A549 (cell line): ENCODE data around the gene USP11. TPM values are rescaled to one million over a fixed set of nuclear protein-coding genes. Genes with fewer than 3 reads are reported as not detected.
"Not testable (repeated sequence)": the region's sequence is repeated elsewhere in the genome, so short reads cannot be mapped to it uniquely, and the experiment has no call there.

Source experiments
- ATAC-seq, 2 experiments: fragments of 200-7000 bp in 1 of 2; fragments of >200 bp in 1 of 2; cut with Nextera tagmentation in 1 of 2; cut with Tn5 transposase in 1 of 2; 3 replicates each; pipeline versions ENCODE4 v1.8.0 to v1.9.1; 2018 to 2020; ENCODE audit warnings: mild to moderate bottlenecking in 1 of 2, moderate library complexity in 1 of 2
- CTCF ChIA-PET: fragments of 300-600 bp; sonication (Branson Sonifier 250); formaldehyde crosslinking; extraction: SDS; loops from one replicate; lab custom pipeline; 2021; ENCODE audit warnings: antibody characterized with exemption, inconsistent platforms; lab: Yijun Ruan, JAX
- POLR2A ChIA-PET: fragments of 350-600 bp; formaldehyde crosslinking; extraction: SDS; loops from one replicate; lab custom pipeline; 2021; ENCODE audit warnings: antibody characterized with exemption, inconsistent platforms; lab: Yijun Ruan, JAX
- DNase-seq, 2 experiments: peaks; one replicate each; pipeline versions ENCODE4 v3.0.0 to v3.0.0-alpha.2; 2011 to 2016; ENCODE audit warnings: low read depth in 1 of 2, low spot score in 1 of 2
- FAIRE-seq: peaks from 2 replicates; lab custom pipeline; 2011; peaks lifted over from hg19 to GRCh38; lab: Jason Lieb, UNC
- H3K27ac ChIP-seq, 2 experiments: fragments of >200 bp; sonication (Bioruptor Twin); formaldehyde crosslinking; 3 replicates each; pipeline ENCODE4 v1.5.1; 2016 to 2017
- H3K4me1 ChIP-seq: fragments of >200 bp; sonication (Bioruptor Twin); formaldehyde crosslinking; 3 replicates; pipeline ENCODE4 v1.6.1; 2016
- H3K4me2 ChIP-seq: fragments of >200 bp; sonication (Bioruptor Twin); formaldehyde crosslinking; 3 replicates; pipeline ENCODE4 v1.6.1; 2016
- H3K4me3 ChIP-seq: fragments of >200 bp; sonication (Bioruptor Twin); formaldehyde crosslinking; 3 replicates; pipeline ENCODE4 v1.5.1; 2016
- H3K9me3 ChIP-seq: fragments of >200 bp; sonication (Bioruptor Twin); formaldehyde crosslinking; 3 replicates; pipeline ENCODE4 v1.6.1; 2016
- CBX2 ChIP-seq: fragments of 200-600 bp; sonication (generic); IDR thresholded peaks from 2 replicates; pipeline ENCODE4 v1.6.1; 2016; ENCODE audit warnings: low read depth, mild to moderate bottlenecking, borderline replicate concordance
- CHD2 ChIP-seq: fragments of 150-350 bp; IDR thresholded peaks from 2 replicates; pipeline ENCODE4 v1.6.1; 2014; ENCODE audit warnings: low read length; ENCODE audit not compliant: partially characterized antibody
- EHF ChIP-seq: fragments of 250-450 bp; sonication (Bioruptor Pico); IDR thresholded peaks from 2 replicates; pipeline ENCODE4 v1.5.0; 2020; ENCODE audit warnings: mild to moderate bottlenecking
- FOSB ChIP-seq: fragments of 250-450 bp; sonication (Bioruptor Pico); IDR thresholded peaks from 2 replicates; pipeline ENCODE4 v1.5.0; 2020; ENCODE audit warnings: mild to moderate bottlenecking, moderate library complexity
- FOSL2 ChIP-seq, 2 experiments: fragments of 450-650 bp in 1 of 2; fragments of >200 bp in 1 of 2; sonication (Bioruptor Twin) in 1 of 2; formaldehyde crosslinking; IDR thresholded peaks; 2 replicates each; pipeline versions ENCODE4 v1.5.0 to v1.6.1; 2016 to 2020; ENCODE audit warnings: mild to moderate bottlenecking in 1 of 2, moderate library complexity in 1 of 2
- GATA3 ChIP-seq: IDR thresholded peaks from 2 replicates; pipeline ENCODE4 v1.6.1; 2012; ENCODE audit warnings: borderline replicate concordance
- HEYL ChIP-seq: fragments of 250-450 bp; sonication (Bioruptor Pico); IDR thresholded peaks from 2 replicates; pipeline ENCODE4 v1.8.0; 2021; ENCODE audit warnings: mild to moderate bottlenecking, moderate library complexity
- HMGXB4 ChIP-seq: fragments of 250-450 bp; sonication (Bioruptor Pico); IDR thresholded peaks from 2 replicates; pipeline ENCODE4 v1.5.0; 2021; ENCODE audit warnings: mild to moderate bottlenecking, moderate library complexity, borderline replicate concordance
- HOXB13 ChIP-seq: fragments of 250-450 bp; sonication (Bioruptor Pico); IDR thresholded peaks from 2 replicates; pipeline ENCODE4 v1.5.0; 2020; ENCODE audit warnings: low read depth, mild to moderate bottlenecking, moderate library complexity
- JUNB ChIP-seq: fragments of >200 bp; sonication (Bioruptor Twin); formaldehyde crosslinking; IDR thresholded peaks from 2 replicates; pipeline ENCODE4 v1.6.1; 2016
- KDM5A ChIP-seq: fragments of 200-600 bp; sonication (generic); IDR thresholded peaks from 2 replicates; pipeline ENCODE4 v1.6.1; 2016; ENCODE audit warnings: antibody characterized with exemption, mild to moderate bottlenecking
- MAZ ChIP-seq: fragments of 150-350 bp; IDR thresholded peaks from 2 replicates; pipeline ENCODE4 v1.6.1; 2014; ENCODE audit warnings: antibody characterized with exemption, low read depth, low read length, borderline replicate concordance
- MYC ChIP-seq: IDR thresholded peaks from 2 replicates; pipeline ENCODE4 v1.6.1; 2012; ENCODE audit warnings: mild to moderate bottlenecking, inconsistent platforms, low read length, improper control_type of control experiment, borderline replicate concordance
- NFE2L2 ChIP-seq: fragments of 150-350 bp; conservative IDR thresholded peaks from 2 replicates; pipeline ENCODE4 v1.6.1; 2014; ENCODE audit warnings: low read length
- NPAS2 ChIP-seq: fragments of 250-450 bp; sonication (Bioruptor Pico); IDR thresholded peaks from 2 replicates; pipeline ENCODE4 v1.8.0; 2022; ENCODE audit warnings: mild to moderate bottlenecking, moderate library complexity, borderline replicate concordance
- NR3C1 ChIP-seq: fragments of >200 bp; sonication (Bioruptor Twin); formaldehyde crosslinking; IDR thresholded peaks from 3 replicates; pipeline ENCODE4 v1.6.1; 2017
- RAD21 ChIP-seq, 2 experiments: fragments of >200 bp in 1 of 2; sonication (Bioruptor Twin) in 1 of 2; formaldehyde crosslinking in 1 of 2; IDR thresholded peaks in 1 of 2; conservative IDR thresholded peaks in 1 of 2; 2 replicates in 1 of 2; 3 replicates in 1 of 2; pipeline ENCODE4 v1.6.1; 2012 to 2018; ENCODE audit warnings: inconsistent platforms in 1 of 2
- RCOR1 ChIP-seq: fragments of 150-350 bp; IDR thresholded peaks from 2 replicates; pipeline ENCODE4 v1.6.1; 2014; ENCODE audit warnings: antibody characterized with exemption, low read length, low read depth
- TFCP2L1 ChIP-seq: fragments of 250-450 bp; sonication (Bioruptor Pico); IDR thresholded peaks from 2 replicates; pipeline ENCODE4 v1.5.0; 2021; ENCODE audit warnings: mild to moderate bottlenecking
- USF2 ChIP-seq: fragments of 450-650 bp; IDR thresholded peaks from 2 replicates; pipeline ENCODE4 v1.6.1; 2014; ENCODE audit warnings: antibody characterized with exemption
- ZC3H11A ChIP-seq: fragments of 450-650 bp; IDR thresholded peaks from 2 replicates; pipeline ENCODE4 v1.6.1; 2014; ENCODE audit warnings: antibody characterized with exemption, mild to moderate bottlenecking
- WGBS: methylation state at CpG from one replicate; pipeline ENCODE4 v1.1.6; 2017; ENCODE audit errors: missing lambda C conversion rate; 5-methylcytosine and 5-hydroxymethylcytosine counted together
- polyA plus RNA-seq, 4 experiments: library from polyadenylated mRNA; depleted of rRNA in 3 of 4; stranded (reverse); fragments of >200 nt; fragmentation: RNase III in 1 of 4; extraction: RNeasy Plus Mini Kit Qiagen cat#74134 plus additional on column Dnase treatment in 1 of 4; gene quantifications; 2 replicates in 3 of 4; 3 replicates in 1 of 4; pipeline ENCODE4 v1.2.3, GENCODE V29; 2011 to 2017

Gene USP11
- polyA plus RNA-seq, 2 of the 4 experiments (the other 2 are of a cell fraction): 35.6 to 50.0 TPM

GRCh38 chrX:47247999-47248320, 15.2 kb downstream of the USP11 start (continued):
- no peak for TF ChIP-seq HMGXB4 (CRISPR knock-in tag)

GRCh38 chrX:47248576-47248975, 15.8 kb downstream of the USP11 start:
- 91% methylated on average over 6 of the region's 6 CpGs for WGBS
- Histone ChIP-seq H3K4me3 (no peak overlapping the region), H3K4me2 (no peak overlapping the region), H3K27ac (no peak overlapping the region), H3K4me1 (no peaks in the 10 kb centered on the region), H3K9me3 (no peaks in the 10 kb centered on the region)
- CTCF ChIA-PET: no interaction called here
- FAIRE-seq (peak; percentile 90), DNase-seq (no peak), ATAC-seq (no peak)
- TF ChIP-seq KDM5A: no peak
- TF ChIP-seq HMGXB4 (CRISPR knock-in tag): no peak
- TF ChIP-seq NR3C1: no peak
- TF ChIP-seq CBX2: no peak
- TF ChIP-seq CHD2: no peak
- no peak for TF ChIP-seq USF2
- TF ChIP-seq MYC: no peak
- POLR2A ChIA-PET: no interaction called here

GRCh38 chrX:47250017-47250347, 17.2 kb downstream of the USP11 start:
- WGBS: 94% methylated on average over 6 of the region's 6 CpGs
- TF ChIP-seq MAZ: no peak
- FAIRE-seq: no peak
- H3K27ac ChIP-seq: no peak overlapping the region
- H3K4me2 ChIP-seq: no peak overlapping the region
- no peak for DNase-seq
- no peaks in the 10 kb centered on the region for H3K4me1 ChIP-seq
- CTCF ChIA-PET: no interaction called here
- POLR2A ChIA-PET: interaction anchor here (1.2 kb wide), 1 partner anchor 16 kb away, joined by 4 read pairs; no protein-coding TSS in a partner anchor
- H3K4me3 ChIP-seq: no peak overlapping the region
- ATAC-seq: no peak
- H3K9me3 ChIP-seq: no peaks in the 10 kb centered on the region

GRCh38 chrX:47257620-47258019, 24.8 kb downstream of the USP11 start:
- H3K4me3 ChIP-seq, H3K9me3 ChIP-seq, ATAC-seq, H3K4me1 ChIP-seq, CTCF ChIA-PET, DNase-seq, POLR2A ChIA-PET, FAIRE-seq, H3K4me2 ChIP-seq, H3K27ac ChIP-seq: not testable (repeated sequence)
- WGBS: 80% methylated on average over 12 of the region's 12 CpGs

- Histone ChIP-seq H3K4me3 (no peak overlapping the region), H3K4me1 (peaks cover 13% of the 10 kb centered on the region), H3K9me3 (no peaks in the 10 kb centered on the region), H3K4me2 (peak overlapping the region; percentile 51), H3K27ac (peak overlapping the region; percentile 53 to 72; a peak in 5 of 6 replicates)
- DNase-seq: peak; percentile 25 to 62
- ChIA-PET POLR2A (interaction anchor here (0.6 to 1.1 kb wide), 2 partner anchors 31 to 47 kb away, joined by 4 read pairs; no protein-coding TSS in a partner anchor), CTCF (interaction anchor here (1.0 kb wide), 1 partner anchor 20 kb away, joined by 6 read pairs; no protein-coding TSS in a partner anchor)
- peak; percentile 84 to 92 for ATAC-seq
- FAIRE-seq: no peak
- 34% methylated on average over 7 of the region's 7 CpGs for WGBS
- TF ChIP-seq FOSL2 (IDR thresholded peaks at IDR 0.05): no peak
- peak; percentile 78 for TF ChIP-seq FOSL2 (CRISPR knock-in tag; IDR thresholded peaks at IDR 0.05)
- no peak for TF ChIP-seq FOSB (CRISPR knock-in tag)
- 0 out of 2 replicates have a peak, but pooled peaks have one; percentile 13 for TF ChIP-seq JUNB
- TF ChIP-seq NPAS2: no peak
- TF ChIP-seq NR3C1: no peak
- no peak for TF ChIP-seq RCOR1
- no peak for TF ChIP-seq HEYL
- TF ChIP-seq GATA3: no peak
- no peak for TF ChIP-seq RAD21 (conservative IDR thresholded peaks at IDR 0.05 in 1 of 2, IDR thresholded peaks at IDR 0.05 in 1 of 2)
- TF ChIP-seq HOXB13 (CRISPR knock-in tag): no peak
- TF ChIP-seq TFCP2L1 (CRISPR knock-in tag): no peak
- no peak for TF ChIP-seq EHF (CRISPR knock-in tag)
- no peak for TF ChIP-seq ZC3H11A
- no peak for TF ChIP-seq NFE2L2
- TF ChIP-seq USF2: no peak
Measured at GRCh38 chrX:47264483-47265173, 31.8 kb downstream of the USP11 start.
